HG02759 (cell line): Measurements from ENCODE around the gene SBK3.
"Not testable (repeated sequence)": the region's sequence is repeated elsewhere in the genome, so short reads cannot be mapped to it uniquely, and the experiment has no call there.

ENCODE experiments used
- ATAC-seq: cut with Tn5 transposase; IDR thresholded peaks from one replicate; pipeline ENCODE4 v1.9.1; 2021; ENCODE audit warnings: mild to moderate bottlenecking, moderate library complexity; ENCODE audit not compliant: unreplicated experiment

Gene SBK3

GRCh38 chr19:55520691-55521292 lies 24.6 kb downstream of the SBK3 start:
- ATAC-seq, result no peak

- ATAC-seq, result no peak
Measured at GRCh38 chr19:55519451-55520311, 25.7 kb downstream of the SBK3 start.

GRCh38 chr19:55516878-55517620 lies 28.3 kb downstream of the SBK3 start:
- peak; percentile 98 for ATAC-seq

GRCh38 chr19:55508120-55508519 lies 37.2 kb downstream of the SBK3 start:
- no peak for ATAC-seq

GRCh38 chr19:55504981-55505380 lies 40.4 kb downstream of the SBK3 start:
- ATAC-seq, result no peak

- no peak for ATAC-seq
Measured at GRCh38 chr19:55504252-55504603, 41.1 kb downstream of the SBK3 start.

- ATAC-seq, result peak; percentile 97
Measured at GRCh38 chr19:55503502-55504251, 41.7 kb downstream of the SBK3 start.

GRCh38 chr19:55503157-55503501 lies 42.2 kb downstream of the SBK3 start:
- ATAC-seq, result no peak

GRCh38 chr19:55502197-55502952 lies 43.0 kb downstream of the SBK3 start:
- ATAC-seq, result no peak

GRCh38 chr19:55500368-55500952 lies 44.9 kb downstream of the SBK3 start:
- no peak for ATAC-seq

GRCh38 chr19:55498246-55498840 lies 47.0 kb downstream of the SBK3 start:
- no peak for ATAC-seq

GRCh38 chr19:55497763-55498162 lies 47.6 kb downstream of the SBK3 start:
- ATAC-seq, result no peak

GRCh38 chr19:55496820-55497219 lies 48.5 kb downstream of the SBK3 start:
- ATAC-seq, result not testable (repeated sequence)

- no peak for ATAC-seq
Measured at GRCh38 chr19:55495646-55496349, 49.5 kb downstream of the SBK3 start.

- no peak for ATAC-seq
Measured at GRCh38 chr19:55494172-55494761, 51.1 kb downstream of the SBK3 start.

GRCh38 chr19:55493645-55494171 lies 51.6 kb downstream of the SBK3 start:
- no peak for ATAC-seq

GRCh38 chr19:55493052-55493644 lies 52.2 kb downstream of the SBK3 start:
- ATAC-seq, result no peak

GRCh38 chr19:55492362-55492944 lies 52.9 kb downstream of the SBK3 start:
- no peak for ATAC-seq
